Measurements from ENCODE around the gene CRACDL.

- no peak for TF ChIP-seq EZH2phosphoT487 (IDR thresholded peaks at IDR 0.05; ENCODE audit: borderline replicate concordance, low read length)
- TF ChIP-seq, protein P1, sequence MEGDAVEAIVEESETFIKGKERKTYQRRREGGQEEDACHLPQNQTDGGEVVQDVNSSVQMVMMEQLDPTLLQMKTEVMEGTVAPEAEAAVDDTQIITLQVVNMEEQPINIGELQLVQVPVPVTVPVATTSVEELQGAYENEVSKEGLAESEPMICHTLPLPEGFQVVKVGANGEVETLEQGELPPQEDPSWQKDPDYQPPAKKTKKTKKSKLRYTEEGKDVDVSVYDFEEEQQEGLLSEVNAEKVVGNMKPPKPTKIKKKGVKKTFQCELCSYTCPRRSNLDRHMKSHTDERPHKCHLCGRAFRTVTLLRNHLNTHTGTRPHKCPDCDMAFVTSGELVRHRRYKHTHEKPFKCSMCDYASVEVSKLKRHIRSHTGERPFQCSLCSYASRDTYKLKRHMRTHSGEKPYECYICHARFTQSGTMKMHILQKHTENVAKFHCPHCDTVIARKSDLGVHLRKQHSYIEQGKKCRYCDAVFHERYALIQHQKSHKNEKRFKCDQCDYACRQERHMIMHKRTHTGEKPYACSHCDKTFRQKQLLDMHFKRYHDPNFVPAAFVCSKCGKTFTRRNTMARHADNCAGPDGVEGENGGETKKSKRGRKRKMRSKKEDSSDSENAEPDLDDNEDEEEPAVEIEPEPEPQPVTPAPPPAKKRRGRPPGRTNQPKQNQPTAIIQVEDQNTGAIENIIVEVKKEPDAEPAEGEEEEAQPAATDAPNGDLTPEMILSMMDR (conservative IDR thresholded peaks at IDR 0.05; ENCODE audit: low read depth, low read length) = no peak
- no peak for TF ChIP-seq EZH2 (IDR thresholded peaks at IDR 0.05; ENCODE audit: low read length, unreplicated experiment)
These were observed 784 bp downstream of the CRACDL start for GRCh38 chr2:98935111-98935770.

Measured in PC-3 (cell line).